SK-N-DZ (cell line): Measurements from ENCODE around the gene DYSF.

Source experiments
- DNase-seq: peaks from one replicate; pipeline ENCODE4 v3.0.0-alpha.2; 2015; ENCODE audit warnings: low spot score

The DYSF gene

DNA sequence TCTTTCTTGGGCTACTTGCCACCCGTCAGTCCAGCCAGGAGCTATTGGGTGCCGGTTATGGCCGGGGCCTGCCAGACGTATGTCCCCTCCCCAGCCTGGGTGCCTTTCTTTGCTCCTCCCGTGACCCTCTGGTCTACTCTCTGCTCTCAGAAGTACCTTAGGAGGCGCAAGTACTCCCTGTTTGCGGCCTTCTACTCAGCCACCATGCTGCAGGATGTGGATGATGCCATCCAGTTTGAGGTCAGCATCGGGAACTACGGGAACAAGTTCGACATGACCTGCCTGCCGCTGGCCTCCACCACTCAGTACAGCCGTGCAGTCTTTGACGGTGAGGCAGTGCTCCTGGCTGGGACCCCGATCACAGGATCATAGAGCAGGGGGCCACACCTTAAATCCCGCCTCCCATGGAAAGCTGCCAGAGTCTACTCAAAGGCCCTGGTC, 99.5 kb downstream of the DYSF start:
- no peak for DNase-seq

DNA sequence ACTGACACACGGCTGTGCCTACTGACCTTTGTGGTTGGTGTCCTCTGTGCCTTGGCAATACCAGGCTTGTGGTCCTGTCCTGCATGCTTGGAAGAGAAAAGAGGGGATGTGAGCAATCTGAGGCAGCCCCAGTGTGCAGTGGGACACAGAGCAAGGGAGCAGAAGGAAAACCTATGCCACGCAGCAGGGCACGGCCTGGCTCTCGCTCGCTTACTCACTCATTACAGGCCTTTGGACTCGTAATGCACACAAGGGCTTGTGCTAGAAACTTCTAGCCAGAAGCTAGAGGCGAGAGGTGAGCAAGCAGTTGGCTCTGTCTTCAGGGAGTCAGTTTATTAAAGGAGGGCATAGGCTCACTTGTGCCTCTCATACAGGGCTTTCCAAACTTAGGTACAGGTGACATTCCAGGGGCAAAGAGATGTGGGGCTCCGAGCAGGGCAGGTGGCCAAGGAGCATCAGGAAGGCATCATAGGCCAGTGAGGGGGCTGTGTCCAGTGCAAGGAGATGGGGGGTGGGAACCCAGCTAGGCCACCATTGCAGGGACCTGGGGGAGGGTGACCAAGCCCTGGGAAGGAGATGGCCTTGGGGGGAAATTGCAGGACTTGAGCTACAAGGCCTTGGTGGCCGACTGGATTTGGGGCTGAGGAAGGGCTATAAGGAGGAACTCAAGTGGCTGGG, 100.8 kb downstream of the DYSF start:
- DNase-seq, result no peak

DNA sequence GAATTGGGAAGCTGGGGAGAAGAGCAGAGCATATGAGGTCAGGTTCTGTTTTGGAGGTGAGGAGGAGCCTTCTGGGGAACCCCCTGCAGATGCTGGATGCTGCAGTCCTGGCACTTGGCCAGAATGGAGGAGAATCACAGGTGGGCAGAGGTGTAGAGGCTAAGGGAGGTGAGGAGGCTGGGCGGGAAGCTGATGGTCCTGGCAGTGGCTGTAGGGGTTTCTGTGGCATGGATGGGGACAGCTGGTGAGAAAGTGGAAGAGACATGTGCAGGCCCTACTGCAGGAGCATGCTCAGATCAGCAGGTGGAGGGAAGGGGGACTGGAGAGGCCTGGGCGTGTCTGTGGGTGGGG, 101.3 kb downstream of the DYSF start:
- no peak for DNase-seq

- no peak for DNase-seq
Observed at GRCh38 chr2:71555798-71556454, 102.6 kb downstream of the DYSF start.

DNA sequence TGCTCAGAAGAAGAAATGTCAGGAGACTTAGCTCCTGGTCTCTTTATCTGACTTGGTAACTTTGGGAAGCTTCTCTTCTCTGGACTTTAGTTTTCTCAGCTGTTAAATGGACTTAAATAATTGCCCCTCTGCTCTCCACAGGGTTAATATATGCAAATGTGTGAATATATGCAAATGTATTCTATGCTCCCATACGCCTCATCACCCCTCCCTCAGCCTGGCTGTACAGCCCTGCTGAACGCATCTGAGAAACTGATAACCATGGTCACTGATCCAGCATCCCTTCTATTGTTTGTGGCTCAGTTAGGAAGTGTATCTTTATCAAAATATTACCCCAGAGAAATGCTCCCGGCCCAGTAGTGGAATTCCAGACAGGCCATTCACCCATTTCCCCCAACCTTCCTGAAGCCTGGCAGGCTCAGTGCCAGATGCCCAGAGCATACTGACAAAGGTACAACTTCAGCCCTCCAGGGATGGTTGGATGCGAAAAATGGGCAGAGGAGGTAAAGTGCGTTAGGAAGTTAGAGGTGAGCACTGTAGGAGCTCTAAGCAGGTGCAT, 103.4 kb downstream of the DYSF start:
- no peak for DNase-seq

GRCh38 chr2:71557321-71557720, 104.0 kb downstream of the DYSF start:
- no peak for DNase-seq

GRCh38 chr2:71558300-71559051, 105.1 kb downstream of the DYSF start:
- DNase-seq, result no peak

DNA sequence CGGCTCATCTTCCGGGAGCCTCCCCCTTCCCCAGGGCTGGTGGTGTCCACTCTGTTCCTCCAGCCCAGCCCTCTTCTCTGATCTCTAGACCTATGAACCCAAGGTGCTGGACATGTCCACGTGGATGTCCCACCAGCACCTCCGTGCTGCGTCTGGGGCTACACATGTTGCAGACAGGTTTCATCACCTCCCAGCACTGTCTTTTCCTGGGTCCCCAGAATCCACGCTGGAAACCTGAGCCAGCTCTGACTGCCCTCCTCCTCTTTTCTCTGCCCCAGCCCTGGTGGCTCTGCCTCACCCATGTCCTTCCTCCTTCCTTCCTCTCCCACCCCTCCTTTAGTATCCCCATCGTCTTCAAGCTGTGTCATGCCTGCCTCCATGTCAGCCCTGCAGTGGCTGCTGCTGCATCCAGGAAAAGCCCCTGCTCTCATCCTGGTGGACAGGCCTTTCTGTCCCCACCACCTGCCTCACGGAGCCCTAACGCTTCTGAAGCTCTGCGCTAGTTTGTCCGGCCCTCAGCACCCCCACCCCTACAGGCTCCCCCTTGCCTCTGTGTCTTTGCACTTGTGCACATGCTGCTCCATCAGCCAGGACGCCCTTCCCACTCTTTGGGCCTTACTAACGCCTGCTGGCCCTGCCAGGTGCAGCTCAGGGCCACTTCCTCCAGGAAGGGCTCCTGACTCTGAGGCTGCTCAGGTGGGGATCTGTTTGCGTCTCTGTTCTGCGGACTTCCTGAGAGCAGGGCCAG, 105.9 kb downstream of the DYSF start:
- no peak for DNase-seq

DNA sequence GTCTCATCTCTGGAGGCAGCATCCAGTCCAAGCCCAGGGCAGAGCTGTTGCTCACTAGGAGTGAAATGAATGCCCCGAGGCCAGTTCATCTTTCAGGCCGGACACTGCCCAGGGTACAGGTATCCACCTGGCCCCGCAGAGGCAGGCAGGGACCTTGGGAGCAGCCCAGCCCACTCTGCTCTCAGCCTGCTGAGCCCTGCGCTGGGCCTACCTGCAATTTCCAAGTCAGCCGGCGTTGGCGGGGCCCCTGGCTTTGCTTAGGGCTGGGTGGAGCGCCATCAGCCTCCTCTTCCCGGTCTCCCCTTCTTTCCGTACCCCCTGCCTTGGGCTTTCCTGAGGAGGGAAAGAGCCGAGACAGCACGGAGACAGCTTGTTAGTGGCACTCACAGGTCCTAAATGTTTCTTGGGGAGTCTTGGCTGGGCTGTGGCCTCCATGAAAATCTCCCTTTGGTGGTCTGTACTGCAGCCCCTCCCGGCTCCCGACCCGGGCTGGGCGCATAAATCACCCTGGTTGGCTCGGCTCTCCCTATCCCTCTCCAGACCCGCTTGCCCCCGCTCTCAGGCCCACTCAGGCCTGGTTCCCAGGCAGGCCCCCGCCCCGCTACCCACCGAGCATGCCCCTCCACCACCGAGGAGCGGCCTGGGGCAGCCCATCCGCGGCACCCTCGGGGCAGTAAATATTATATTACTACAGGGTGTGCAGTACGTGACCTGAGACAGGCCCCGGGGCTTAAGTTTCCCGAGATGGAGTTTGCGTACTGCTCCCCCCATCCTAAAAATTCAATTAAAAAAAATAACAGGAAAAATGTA, 106.7 kb downstream of the DYSF start:
- DNase-seq, result no peak

GRCh38 chr2:71560638-71561011, 107.3 kb downstream of the DYSF start:
- DNase-seq, result no peak

- DNase-seq, result no peak
Observed at GRCh38 chr2:71561441-71562267, 108.3 kb downstream of the DYSF start.

- DNase-seq, result no peak
Observed at GRCh38 chr2:71562518-71562917, 109.2 kb downstream of the DYSF start.

GRCh38 chr2:71563872-71564271, 110.5 kb downstream of the DYSF start:
- DNase-seq, result no peak

DNA sequence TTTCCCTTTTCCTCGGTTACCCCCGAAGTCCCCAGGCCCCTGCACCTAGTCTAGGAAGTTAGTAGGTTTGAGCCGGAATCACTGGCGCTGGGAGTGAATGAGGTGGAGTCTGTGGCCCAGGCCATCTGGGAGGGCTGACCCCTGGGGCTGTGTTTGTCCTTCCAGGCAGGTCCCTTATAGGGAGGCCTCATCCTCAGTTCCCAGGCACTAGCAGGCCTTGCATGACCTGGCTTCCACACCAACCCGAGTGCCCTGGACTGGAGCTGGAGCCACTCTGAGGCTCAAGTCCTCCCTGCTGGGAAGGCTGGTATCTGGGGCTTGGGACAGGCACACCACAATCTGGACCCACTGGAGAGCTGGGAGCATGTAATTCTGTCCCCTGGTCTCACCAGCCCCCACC, 111.0 kb downstream of the DYSF start:
- DNase-seq, result no peak

DNA sequence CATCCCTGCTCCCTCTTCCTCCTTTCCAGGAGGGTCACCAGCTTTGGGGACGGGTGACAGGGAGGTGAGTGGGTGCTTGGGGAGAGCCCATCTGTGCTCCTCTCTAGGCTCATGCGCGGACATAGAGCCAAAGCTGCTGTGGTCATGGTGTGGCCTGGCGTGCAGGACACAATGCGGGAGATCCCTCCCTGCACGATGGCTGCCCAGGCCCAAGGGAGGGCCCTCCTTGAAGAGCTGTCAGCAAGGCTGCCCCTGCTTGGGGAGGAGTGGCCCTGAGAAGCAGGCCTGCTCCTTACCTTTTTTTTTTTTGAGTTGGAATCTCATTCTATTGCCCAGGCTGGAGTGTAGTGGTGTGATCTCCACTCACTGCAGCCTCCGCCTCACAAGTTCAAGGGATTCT, 111.4 kb downstream of the DYSF start:
- no peak for DNase-seq

GRCh38 chr2:71566372-71566771, 113.0 kb downstream of the DYSF start:
- no peak for DNase-seq

DNA sequence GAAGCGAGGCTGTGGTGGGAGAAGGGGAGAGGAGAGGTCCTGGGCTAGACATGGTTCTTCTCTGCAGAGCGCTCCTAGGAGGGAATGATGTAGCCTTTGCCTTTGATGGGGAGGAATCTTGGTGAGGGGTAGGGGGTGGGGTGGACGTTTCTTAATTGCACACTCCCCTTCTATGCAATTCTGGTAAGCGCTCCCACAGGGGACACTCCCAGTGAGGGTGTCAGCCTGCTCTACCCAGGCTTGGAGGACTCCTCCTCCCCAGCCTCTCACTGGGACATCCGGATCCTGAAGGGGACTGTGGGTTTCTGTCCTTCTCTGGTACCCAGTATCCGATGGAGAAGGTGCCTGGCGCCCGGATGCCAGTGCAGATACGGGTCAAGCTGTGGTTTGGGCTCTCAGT, 114.3 kb downstream of the DYSF start:
- DNase-seq, result no peak

- no peak for DNase-seq
Observed at GRCh38 chr2:71568103-71568502, 114.7 kb downstream of the DYSF start.

DNA sequence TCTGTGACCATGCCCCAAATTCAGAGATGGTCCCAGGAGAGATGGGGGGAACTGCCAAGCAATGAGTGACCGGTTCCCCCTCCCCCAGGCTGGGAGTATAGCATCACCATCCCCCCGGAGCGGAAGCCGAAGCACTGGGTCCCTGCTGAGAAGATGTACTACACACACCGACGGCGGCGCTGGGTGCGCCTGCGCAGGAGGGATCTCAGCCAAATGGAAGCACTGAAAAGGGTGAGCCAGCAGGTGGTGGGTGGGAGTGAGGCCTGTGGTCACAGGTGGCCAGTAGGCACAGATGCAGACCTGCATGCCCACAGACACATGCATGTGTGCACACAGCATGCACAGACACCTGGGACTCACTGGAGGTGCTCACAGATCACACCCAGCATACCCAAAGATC, 117.2 kb downstream of the DYSF start:
- no peak for DNase-seq

GRCh38 chr2:71570951-71571460, 117.6 kb downstream of the DYSF start:
- DNase-seq, result no peak
